ENCODE results near the gene POLG2.
"Not testable (repeated sequence)": the region's sequence is repeated elsewhere in the genome, so short reads cannot be mapped to it uniquely, and the experiment has no call there.

POLG2 gene

GRCh38 chr17:64470625-64471024, 26.2 kb downstream of the POLG2 start:
- H4K20me1 ChIP-seq (ENCODE audit: insufficient read depth, low read length, poor library complexity, severe bottlenecking), result no peaks in the 10 kb centered on the region
- H3K9me3 ChIP-seq (ENCODE audit: insufficient read depth, low read depth, low read length), result no peaks in the 10 kb centered on the region
- TF ChIP-seq, protein P1, sequence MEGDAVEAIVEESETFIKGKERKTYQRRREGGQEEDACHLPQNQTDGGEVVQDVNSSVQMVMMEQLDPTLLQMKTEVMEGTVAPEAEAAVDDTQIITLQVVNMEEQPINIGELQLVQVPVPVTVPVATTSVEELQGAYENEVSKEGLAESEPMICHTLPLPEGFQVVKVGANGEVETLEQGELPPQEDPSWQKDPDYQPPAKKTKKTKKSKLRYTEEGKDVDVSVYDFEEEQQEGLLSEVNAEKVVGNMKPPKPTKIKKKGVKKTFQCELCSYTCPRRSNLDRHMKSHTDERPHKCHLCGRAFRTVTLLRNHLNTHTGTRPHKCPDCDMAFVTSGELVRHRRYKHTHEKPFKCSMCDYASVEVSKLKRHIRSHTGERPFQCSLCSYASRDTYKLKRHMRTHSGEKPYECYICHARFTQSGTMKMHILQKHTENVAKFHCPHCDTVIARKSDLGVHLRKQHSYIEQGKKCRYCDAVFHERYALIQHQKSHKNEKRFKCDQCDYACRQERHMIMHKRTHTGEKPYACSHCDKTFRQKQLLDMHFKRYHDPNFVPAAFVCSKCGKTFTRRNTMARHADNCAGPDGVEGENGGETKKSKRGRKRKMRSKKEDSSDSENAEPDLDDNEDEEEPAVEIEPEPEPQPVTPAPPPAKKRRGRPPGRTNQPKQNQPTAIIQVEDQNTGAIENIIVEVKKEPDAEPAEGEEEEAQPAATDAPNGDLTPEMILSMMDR (conservative IDR thresholded peaks at IDR 0.05; ENCODE audit: low read length), result no peak
- no peaks in the 10 kb centered on the region for H3K27me3 ChIP-seq (ENCODE audit: insufficient read depth, low read length, poor library complexity, severe bottlenecking)
- H3F3A ChIP-seq (ENCODE audit: low read depth), result no peaks in the 10 kb centered on the region
- no peak overlapping the region for H3K9ac ChIP-seq (ENCODE audit: low read depth, low read length, poor library complexity, severe bottlenecking)
- H3K4me1 ChIP-seq (ENCODE audit: insufficient read depth, low read length, poor library complexity, severe bottlenecking), result no peaks in the 10 kb centered on the region
- no peaks in the 10 kb centered on the region for H3K79me2 ChIP-seq (ENCODE audit: insufficient read depth, low read length)
- no peaks in the 10 kb centered on the region for H3K9me2 ChIP-seq (replicated peaks; ENCODE audit: low read depth, low read length)
- no peak overlapping the region for H3K4me3 ChIP-seq (ENCODE audit: low read length, poor library complexity, severe bottlenecking)
- H3K36me3 ChIP-seq (ENCODE audit: insufficient read depth, low read length), result no peaks in the 10 kb centered on the region
- no peak overlapping the region for H2AFZ ChIP-seq (ENCODE audit: low read length)
- H3K4me2 ChIP-seq (ENCODE audit: low read depth, low read length, poor library complexity, severe bottlenecking), result no peak overlapping the region

GRCh38 chr17:64466834-64467233, 30.0 kb downstream of the POLG2 start:
- not testable (repeated sequence) for H3K9me3 ChIP-seq (ENCODE audit: insufficient read depth, low read depth, low read length); H3K36me3 ChIP-seq (ENCODE audit: insufficient read depth, low read length); H2AFZ ChIP-seq (ENCODE audit: low read length); H3K9me2 ChIP-seq (replicated peaks; ENCODE audit: low read depth, low read length); H3K27me3 ChIP-seq (ENCODE audit: insufficient read depth, low read length, poor library complexity, severe bottlenecking); H4K20me1 ChIP-seq (ENCODE audit: insufficient read depth, low read length, poor library complexity, severe bottlenecking); H3K79me2 ChIP-seq (ENCODE audit: insufficient read depth, low read length); H3F3A ChIP-seq (ENCODE audit: low read depth); H3K4me2 ChIP-seq (ENCODE audit: low read depth, low read length, poor library complexity, severe bottlenecking); H3K9ac ChIP-seq (ENCODE audit: low read depth, low read length, poor library complexity, severe bottlenecking); H3K4me1 ChIP-seq (ENCODE audit: insufficient read depth, low read length, poor library complexity, severe bottlenecking); H3K4me3 ChIP-seq (ENCODE audit: low read length, poor library complexity, severe bottlenecking)

GRCh38 chr17:64466019-64466735, 30.7 kb downstream of the POLG2 start:
- Histone ChIP-seq H3K4me2 (ENCODE audit: low read depth, low read length, poor library complexity, severe bottlenecking) (no peak overlapping the region), H2AFZ (ENCODE audit: low read length) (no peak overlapping the region), H3F3A (ENCODE audit: low read depth) (no peaks in the 10 kb centered on the region), H3K9me2 (replicated peaks; ENCODE audit: low read depth, low read length) (no peaks in the 10 kb centered on the region), H3K4me3 (ENCODE audit: low read length, poor library complexity, severe bottlenecking) (no peak overlapping the region), H3K79me2 (ENCODE audit: insufficient read depth, low read length) (no peaks in the 10 kb centered on the region), H3K9ac (ENCODE audit: low read depth, low read length, poor library complexity, severe bottlenecking) (no peak overlapping the region), H3K27me3 (ENCODE audit: insufficient read depth, low read length, poor library complexity, severe bottlenecking) (no peaks in the 10 kb centered on the region), H3K36me3 (ENCODE audit: insufficient read depth, low read length) (no peaks in the 10 kb centered on the region), H3K4me1 (ENCODE audit: insufficient read depth, low read length, poor library complexity, severe bottlenecking) (no peaks in the 10 kb centered on the region), H3K9me3 (ENCODE audit: insufficient read depth, low read depth, low read length) (no peaks in the 10 kb centered on the region), H4K20me1 (ENCODE audit: insufficient read depth, low read length, poor library complexity, severe bottlenecking) (no peaks in the 10 kb centered on the region)
- TF ChIP-seq, protein P1 (conservative IDR thresholded peaks at IDR 0.05; ENCODE audit: low read length), result no peak
- no peak for TF ChIP-seq EZH2phosphoT487 (IDR thresholded peaks at IDR 0.05; ENCODE audit: borderline replicate concordance)

GRCh38 chr17:64461788-64462187, 35.1 kb downstream of the POLG2 start:
- TF ChIP-seq EZH2phosphoT487 (IDR thresholded peaks at IDR 0.05; ENCODE audit: borderline replicate concordance), result no peak
- Histone ChIP-seq H3K27me3 (ENCODE audit: insufficient read depth, low read length, poor library complexity, severe bottlenecking) (no peaks in the 10 kb centered on the region), H4K20me1 (ENCODE audit: insufficient read depth, low read length, poor library complexity, severe bottlenecking) (no peaks in the 10 kb centered on the region), H3K4me2 (ENCODE audit: low read depth, low read length, poor library complexity, severe bottlenecking) (no peak overlapping the region), H3K9me3 (ENCODE audit: insufficient read depth, low read depth, low read length) (no peaks in the 10 kb centered on the region), H3K36me3 (ENCODE audit: insufficient read depth, low read length) (no peaks in the 10 kb centered on the region), H3K79me2 (ENCODE audit: insufficient read depth, low read length) (no peaks in the 10 kb centered on the region), H3F3A (ENCODE audit: low read depth) (no peaks in the 10 kb centered on the region), H3K4me3 (ENCODE audit: low read length, poor library complexity, severe bottlenecking) (no peak overlapping the region), H3K9ac (ENCODE audit: low read depth, low read length, poor library complexity, severe bottlenecking) (no peak overlapping the region), H3K9me2 (replicated peaks; ENCODE audit: low read depth, low read length) (no peaks in the 10 kb centered on the region), H3K4me1 (ENCODE audit: insufficient read depth, low read length, poor library complexity, severe bottlenecking) (peaks cover 4% of the 10 kb centered on the region), H2AFZ (ENCODE audit: low read length) (no peak overlapping the region)
